HG03565 (cell line): ENCODE measurements around the gene PAPPA2.
A peak's percentile ranks its signal among the peaks of the same experiment; 100 is the strongest.
"Not testable (repeated sequence)": the region's sequence is repeated elsewhere in the genome, so short reads cannot be mapped to it uniquely, and the experiment has no call there.

ENCODE experiments used
- ATAC-seq: cut with Tn5 transposase; IDR thresholded peaks from one replicate; pipeline ENCODE4 v1.9.1; 2021; ENCODE audit warnings: mild to moderate bottlenecking, moderate library complexity; ENCODE audit not compliant: unreplicated experiment

Gene PAPPA2

DNA sequence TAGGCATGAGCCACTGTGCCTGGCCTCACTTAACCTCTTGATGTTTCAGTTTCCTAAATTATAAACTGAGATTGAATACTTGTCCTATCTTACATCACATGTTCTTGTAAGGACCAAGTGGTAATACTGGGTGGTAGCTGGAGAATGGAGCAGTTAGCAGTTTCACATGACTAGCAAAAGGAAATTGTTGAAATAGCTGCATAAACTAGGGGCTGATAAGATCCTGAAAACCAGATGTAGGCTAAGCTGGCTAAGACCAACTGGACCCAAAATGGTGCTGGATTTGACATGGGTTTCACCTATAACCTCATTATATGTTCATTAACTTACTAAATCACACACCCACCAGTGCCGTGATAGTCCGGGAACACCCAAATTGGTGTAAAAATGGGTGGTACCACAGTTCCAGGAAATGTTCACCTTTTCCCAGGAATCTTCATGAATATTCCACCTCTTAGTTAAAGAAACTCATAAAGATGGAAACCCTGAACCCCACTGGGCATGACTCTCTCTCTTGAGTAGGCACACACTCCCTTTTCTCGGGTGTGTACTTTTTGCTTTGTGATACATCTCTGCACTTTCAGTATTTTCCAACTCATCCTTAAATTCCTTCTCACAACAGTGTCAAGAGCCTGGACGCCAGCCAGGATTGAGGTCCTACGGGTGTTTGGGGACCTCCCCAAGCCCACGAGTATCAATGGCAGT, at the start of gene PAPPA2:
Gene PAPPA2 (plus strand): TSS at position 502 of the 705 bp plus-strand sequence. CDS start 93,148 bp downstream, outside the sequence.
- no peak for ATAC-seq

- ATAC-seq = no peak
Measured at GRCh38 chr1:176416777-176417176, 46.2 kb upstream of the PAPPA2 start.

GRCh38 chr1:176419608-176420007, 43.4 kb upstream of the PAPPA2 start:
- peak; percentile 49 for ATAC-seq

GRCh38 chr1:176434234-176434633, 28.7 kb upstream of the PAPPA2 start:
- ATAC-seq = no peak

DNA sequence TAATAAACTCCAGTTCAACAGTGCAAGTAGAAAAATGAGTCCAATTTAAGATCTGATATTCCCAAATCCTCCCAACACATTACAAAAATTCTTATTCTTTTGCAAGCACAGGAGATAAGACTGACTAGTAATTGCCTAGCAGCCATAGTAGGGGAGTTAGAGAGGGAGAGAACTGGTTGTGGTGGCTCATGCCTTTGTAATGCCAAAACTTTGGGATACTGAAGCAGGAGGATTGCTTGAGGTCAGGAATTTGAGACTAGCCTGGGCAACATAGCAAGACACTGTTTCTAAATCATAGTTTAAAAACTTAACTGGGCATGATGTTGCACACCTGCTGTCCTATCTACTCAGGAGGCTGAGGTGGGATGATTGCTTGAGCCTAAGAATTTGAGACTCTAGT, 26.7 kb upstream of the PAPPA2 start:
- ATAC-seq = no peak

GRCh38 chr1:176440176-176440575, 22.8 kb upstream of the PAPPA2 start:
- ATAC-seq = no peak

DNA sequence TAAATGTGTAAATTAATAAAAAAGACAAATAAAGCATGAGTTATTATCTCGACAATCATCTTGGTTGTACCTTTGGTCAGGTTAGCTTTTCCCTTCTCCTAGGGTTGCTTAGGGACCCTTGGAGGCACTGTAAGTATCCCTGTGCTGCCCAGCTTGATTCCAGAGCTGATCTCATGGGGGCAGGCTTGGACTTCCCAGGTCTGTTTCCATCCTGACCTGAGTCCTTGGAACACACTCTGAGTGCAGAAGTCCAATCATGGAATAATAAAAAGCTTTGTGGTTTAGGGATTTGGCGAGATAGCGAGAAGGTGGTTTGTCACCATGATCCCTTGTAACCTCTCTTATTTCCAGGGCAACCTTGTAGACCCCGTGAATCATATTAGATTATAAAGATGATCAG, 18.7 kb upstream of the PAPPA2 start:
- ATAC-seq = no peak

DNA sequence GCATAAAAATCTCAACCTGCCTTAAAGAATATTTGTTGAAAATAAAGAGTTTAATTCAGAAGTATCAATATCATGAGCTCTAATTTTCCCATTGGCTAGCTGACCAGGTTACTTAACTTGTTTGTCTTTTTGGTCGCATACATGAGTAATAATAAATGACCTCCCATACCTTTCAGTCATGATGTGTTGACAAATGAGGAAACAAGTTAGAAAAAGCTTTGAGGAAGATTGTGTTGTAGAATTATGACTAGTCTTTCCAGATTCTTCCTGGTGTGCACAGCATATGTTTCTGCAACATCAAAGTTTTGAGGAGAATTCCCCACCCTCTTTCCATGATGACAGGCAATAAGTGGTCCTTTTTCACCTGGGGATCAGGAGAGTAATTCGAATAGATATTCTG, 17.6 kb upstream of the PAPPA2 start:
- ATAC-seq = no peak

DNA sequence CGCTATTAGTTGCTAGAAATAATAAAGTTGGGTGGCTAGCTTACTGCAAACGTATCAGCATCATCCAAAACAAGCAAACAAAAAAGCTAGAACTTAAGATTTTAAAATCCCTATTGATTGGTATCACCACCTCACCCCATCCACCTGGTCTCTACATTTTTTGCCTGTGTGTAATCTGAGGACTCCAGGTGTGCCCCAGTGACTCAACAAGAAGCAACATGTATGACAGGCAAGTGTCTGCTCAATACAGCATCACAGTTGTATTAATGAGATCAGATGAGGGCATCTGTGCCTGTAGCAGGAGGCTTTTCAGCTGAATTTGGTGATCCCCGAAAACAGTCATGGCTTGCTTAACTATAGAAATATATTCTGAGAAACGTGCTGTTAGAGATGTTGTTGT, 14.6 kb upstream of the PAPPA2 start:
- no peak for ATAC-seq

DNA sequence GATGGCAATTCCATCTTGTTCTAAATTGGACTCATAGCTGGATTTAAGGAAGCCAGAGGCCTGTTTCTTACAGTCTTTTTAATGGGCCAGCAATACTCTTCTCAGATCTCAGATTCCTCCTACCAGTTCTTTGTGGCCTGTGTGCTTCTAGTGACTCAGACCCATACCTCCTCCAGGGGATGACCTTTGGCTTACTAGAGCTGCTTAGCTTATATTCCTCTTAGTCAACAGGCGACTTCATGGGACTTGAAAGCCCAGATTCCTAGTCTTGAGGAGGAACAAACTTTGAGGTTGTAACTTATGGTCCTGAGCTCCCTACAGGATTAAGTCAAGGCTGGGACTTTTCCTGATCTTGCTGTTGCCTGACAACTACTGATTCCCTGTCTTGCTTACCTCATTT, 12.4 kb upstream of the PAPPA2 start:
- ATAC-seq = no peak

- ATAC-seq = not testable (repeated sequence)
Measured at GRCh38 chr1:176451741-176452140, 11.2 kb upstream of the PAPPA2 start.

- no peak for ATAC-seq
Measured at GRCh38 chr1:176456795-176457194, 6.2 kb upstream of the PAPPA2 start.

- no peak for ATAC-seq
Measured at GRCh38 chr1:176460544-176461336, 2.2 kb upstream of the PAPPA2 start.

GRCh38 chr1:176461576-176461975, 1.4 kb upstream of the PAPPA2 start:
- no peak for ATAC-seq

DNA sequence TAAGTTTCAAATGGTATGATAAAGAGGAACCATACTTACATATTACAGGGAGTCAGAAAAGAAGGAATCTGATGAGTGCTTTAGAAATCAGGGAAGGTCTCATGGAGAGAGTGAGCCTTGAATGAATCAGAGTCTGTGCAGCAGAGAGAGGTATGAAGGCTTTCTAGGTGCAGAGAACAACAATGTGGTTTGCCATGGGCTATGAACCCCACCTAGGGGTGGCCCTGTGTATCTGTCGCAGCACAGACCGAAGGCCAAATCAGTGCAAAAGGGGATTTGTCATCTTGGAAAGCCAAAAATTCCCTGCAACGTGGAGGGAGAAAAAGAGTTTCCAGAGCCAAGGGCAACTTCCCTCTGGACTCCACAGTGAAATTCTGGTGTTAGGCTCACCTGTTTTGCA, 3.5 kb downstream of the PAPPA2 start:
- ATAC-seq = no peak

GRCh38 chr1:176469450-176470010, 6.6 kb downstream of the PAPPA2 start:
- ATAC-seq = no peak

GRCh38 chr1:176471338-176472121, 8.6 kb downstream of the PAPPA2 start:
- no peak for ATAC-seq

GRCh38 chr1:176479971-176480370, 17.0 kb downstream of the PAPPA2 start:
- no peak for ATAC-seq

GRCh38 chr1:176480750-176481149, 17.8 kb downstream of the PAPPA2 start:
- no peak for ATAC-seq

DNA sequence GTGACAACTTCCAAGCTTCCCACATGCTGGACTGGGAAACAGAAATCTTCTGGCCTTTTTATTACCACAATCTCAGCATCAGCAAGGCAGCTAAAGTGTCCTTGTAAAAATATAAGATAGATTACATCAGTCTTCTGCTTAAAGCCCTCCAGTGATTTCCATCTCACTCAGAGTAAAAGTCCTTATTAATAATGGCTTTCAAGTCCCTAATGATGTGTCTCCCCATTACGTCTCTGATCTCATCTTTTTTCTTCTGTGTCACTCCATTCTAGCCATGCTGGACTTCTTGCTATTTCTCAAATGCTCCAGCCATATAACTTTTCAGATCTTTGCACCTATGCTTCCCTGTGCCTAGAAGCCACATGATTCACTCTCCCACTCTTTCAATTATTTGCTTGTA, 22.1 kb downstream of the PAPPA2 start:
- ATAC-seq = no peak

- ATAC-seq = no peak
Measured at GRCh38 chr1:176494436-176494835, 31.5 kb downstream of the PAPPA2 start.
